AG20443 (cell line): ENCODE data around the gene HSPB9.
"Not testable (repeated sequence)": the region's sequence is repeated elsewhere in the genome, so short reads cannot be mapped to it uniquely, and the experiment has no call there.

ENCODE experiments used
- DNase-seq: peaks from one replicate; pipeline ENCODE4 v3.0.0; 2012; ENCODE audit warnings: low spot score, mixed read lengths

The HSPB9 gene

DNA sequence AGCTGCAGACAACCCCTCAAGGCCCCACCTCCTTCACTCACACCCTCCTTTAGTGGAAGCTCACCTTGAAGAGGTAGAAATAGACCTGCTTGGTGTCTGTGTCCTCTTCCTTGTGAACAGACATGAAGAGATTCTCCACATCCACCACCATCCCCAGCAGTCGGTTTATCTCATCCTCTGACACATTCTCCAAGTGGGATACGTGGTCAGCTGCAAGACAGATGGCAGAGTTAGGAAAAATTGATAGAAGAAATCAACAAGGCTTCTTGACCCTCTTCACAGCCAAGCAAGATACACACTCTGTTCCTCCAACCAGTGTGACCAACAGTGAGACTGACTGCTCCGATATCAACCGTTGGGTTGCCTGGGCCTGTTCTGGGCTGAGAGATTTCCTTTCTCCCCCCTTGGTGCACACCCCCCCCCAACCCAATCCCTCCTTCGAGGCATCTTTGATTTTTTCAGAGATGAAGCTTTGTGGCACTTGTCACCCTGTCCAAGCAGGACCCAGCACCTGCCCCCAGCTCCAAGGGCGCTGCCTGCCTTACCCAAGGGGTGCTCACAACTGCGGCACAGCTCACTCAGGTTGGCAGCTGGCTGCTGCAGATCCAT, 2.3 kb upstream of the HSPB9 start:
- no peak for DNase-seq

GRCh38 chr17:42120770-42121769, 1.5 kb upstream of the HSPB9 start, which contains the start of gene KAT2A:
Gene KAT2A (minus strand): TSS chr17:42121367. CDS start chr17:42121304, 63 bp downstream.
- DNase-seq, result peak; percentile 98

- DNase-seq, result no peak
Observed at GRCh38 chr17:42124256-42124655, 1.7 kb downstream of the HSPB9 start.

DNA sequence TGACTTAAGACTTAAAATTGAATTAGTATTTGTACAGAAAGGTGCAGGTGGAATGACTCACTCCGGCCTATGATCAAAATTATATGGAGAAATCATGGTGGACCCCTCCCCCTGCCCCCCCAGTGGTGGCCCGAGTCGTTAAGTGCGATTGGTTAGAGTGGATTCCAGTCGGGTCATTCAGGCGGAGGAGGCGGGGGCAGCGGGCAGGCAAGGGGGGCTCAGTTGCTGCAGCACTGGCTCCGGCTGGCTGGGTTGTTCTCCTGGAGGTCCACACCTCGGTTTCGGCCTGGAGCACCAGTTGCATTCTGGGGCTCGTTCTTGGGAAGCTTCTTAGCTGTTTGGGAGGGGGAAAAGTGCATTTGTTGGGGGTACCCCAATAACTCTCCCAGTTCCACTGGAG, 3.0 kb downstream of the HSPB9 start:
- no peak for DNase-seq

- no peak for DNase-seq
Observed at GRCh38 chr17:42126836-42127235, 4.2 kb downstream of the HSPB9 start.

- no peak for DNase-seq
Observed at GRCh38 chr17:42127414-42127813, 4.8 kb downstream of the HSPB9 start.

DNA sequence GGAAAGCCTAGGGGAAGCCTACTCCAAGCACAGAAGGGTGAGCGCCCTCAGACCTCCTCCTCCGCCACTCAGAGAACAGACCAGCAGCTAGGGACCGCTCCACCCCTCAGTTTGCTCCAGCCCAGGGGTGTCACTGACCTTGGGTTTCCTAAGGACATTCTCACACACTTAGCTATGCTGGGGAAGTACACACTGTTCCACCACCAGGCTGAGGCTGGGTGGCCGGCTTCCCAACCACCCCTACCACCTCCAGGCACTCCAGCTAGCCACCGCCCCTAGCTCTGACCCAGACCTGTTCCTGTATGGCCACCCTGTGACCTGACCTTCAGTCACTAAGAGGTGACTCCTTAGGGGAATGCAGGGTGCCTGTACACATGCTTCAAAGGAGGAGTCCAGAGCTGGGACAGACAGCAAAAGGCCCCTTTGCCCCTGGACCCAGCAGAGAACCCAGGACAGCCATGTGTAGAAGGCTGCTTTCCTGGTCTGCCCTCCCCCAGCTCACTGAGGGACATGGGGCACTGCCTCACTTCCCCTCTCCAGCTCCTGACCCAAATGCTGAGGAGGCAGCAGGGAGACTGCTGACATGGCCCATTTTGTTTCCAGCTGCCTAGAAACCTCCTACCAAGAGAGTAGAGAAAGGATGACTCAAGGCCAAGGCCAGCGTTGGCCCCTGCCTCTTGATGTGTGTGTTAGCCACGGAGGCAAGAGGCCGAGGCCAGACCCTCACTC, 6.7 kb downstream of the HSPB9 start:
- no peak for DNase-seq

GRCh38 chr17:42130310-42130936, 7.8 kb downstream of the HSPB9 start:
- no peak for DNase-seq

DNA sequence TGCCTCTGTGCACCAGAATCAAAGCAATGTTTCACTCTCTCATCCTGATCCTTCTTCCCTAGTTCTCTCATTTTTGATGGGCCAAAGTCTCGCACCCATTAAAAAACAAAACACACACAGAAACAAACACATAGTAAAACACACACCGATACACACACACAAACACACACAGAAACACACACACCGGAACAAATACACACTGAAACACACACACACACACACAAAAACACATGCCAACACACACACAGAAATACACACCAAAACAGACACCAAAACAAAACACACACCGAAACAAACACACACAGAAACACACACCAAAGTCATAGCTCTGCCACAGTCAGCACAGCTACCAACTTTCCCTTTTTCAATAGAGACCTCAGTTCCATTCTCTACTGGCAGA, 8.6 kb downstream of the HSPB9 start:
- DNase-seq, result no peak

- DNase-seq, result no peak
Observed at GRCh38 chr17:42131981-42132432, 9.4 kb downstream of the HSPB9 start.

GRCh38 chr17:42132941-42133340, 10.3 kb downstream of the HSPB9 start:
- peak; percentile 96 for DNase-seq

DNA sequence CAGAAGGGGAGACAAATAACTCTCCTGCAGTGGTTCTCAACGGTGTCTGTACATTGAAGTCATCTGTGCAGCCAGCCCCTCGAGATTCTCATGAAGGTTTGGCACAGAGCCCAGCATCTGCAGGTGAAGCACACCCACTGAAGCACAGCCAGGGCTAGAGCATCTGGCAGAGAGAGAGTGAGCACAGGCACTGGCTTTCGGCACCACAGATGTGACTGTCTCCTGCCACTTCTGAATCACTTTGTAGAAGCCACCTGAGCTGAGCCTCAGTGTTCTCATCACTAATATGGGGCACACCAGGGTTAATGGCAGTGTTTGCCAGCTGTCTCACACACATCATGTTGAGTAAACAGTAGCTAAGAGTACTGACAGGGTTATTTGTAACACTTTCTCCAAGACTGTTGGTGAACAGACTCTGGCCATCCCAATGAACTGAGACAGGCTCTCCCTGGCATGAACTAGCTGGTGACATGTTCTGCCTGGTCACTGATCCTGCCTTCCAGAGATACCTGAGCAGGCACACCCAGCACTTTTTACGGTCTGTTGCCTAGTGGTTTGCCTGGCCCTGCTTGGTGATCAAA, 10.9 kb downstream of the HSPB9 start:
- DNase-seq, result no peak

DNA sequence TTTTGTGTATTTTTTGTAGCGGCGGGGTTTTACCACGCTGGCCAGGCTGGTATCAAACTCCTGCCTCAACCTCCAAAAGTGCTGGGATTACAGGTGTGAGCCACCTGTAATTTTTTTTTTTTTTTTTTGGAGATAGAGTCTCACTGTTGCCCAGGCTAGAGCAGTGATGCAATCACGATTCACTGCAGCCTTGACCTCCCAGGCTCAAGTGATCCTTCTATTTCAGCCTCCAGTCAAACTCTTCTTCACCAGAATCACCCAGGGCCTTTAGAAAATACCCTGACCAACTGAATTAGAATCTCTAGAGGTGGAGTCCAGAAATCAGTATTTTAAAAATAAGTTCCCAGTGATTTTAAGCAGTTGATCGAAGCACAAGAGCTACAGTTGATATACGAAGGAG, 12.5 kb downstream of the HSPB9 start:
- DNase-seq, result no peak

DNA sequence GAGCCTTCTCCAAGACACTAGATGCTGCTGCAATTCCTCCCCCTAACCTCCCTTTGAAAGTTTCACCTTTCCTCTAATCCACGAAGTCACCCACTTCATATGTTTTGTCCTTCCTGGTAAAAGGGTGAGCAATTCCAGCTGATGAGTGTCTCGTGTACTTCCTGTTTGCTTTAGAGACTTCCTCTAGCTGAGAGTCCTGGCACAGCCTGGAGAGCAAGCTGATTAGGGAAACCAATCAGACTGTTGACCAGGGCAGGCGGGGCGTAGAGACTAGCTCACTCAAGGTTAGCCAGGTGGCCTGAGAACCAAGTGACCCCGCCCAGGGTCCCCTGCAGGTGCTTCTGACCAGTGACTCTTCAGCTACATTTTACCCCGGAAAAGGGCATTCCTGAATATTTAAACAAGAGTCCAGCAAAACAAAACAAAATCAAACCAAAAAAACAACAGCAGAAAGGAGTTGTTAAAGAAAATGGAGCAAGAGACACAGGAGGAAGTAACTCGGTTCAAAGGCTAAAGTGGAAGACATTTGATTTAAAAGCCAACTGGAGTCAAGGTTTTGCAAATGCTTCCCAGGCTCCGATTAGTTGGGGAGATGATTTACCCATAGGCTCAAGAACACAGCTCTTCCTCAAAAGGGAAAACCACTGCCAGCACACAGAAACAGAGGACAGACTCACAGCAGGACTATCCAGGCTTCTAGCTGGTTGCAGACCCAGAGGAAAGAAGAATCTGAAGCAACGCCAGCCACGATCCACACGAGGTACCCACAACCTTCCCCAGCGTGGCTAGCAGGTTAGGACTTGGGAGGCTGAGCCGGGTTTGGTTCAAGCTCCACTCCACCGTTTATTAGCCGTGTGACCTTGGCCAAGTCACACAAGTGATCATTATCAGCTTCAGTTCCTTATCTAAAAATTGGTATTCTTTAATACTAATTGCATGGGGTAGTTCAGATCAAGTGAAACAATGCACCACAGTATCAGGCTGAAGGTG, 13.4 kb downstream of the HSPB9 start:
- no peak for DNase-seq

DNA sequence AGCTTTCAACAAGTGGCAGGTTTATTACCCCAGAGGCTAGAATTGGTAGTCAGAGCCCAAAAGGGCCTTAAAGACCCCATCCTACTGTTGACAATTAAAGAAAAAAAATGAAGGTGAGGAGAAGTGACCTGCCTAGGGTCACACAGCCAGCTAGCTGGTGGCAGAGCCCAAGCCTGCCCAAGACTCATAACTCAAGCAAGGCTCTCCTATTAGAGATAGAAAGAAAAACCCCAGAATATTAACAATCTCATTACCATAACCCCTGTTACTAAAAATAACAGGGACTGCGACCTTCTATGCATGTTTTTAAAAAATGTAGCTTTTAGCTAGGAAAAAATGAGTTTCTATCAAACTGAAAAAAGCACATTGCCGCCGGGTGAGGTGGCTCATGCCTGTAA, 14.0 kb downstream of the HSPB9 start:
- DNase-seq, result no peak

GRCh38 chr17:42138749-42139492, 16.3 kb downstream of the HSPB9 start:
- no peak for DNase-seq

GRCh38 chr17:42140690-42141089, 18.1 kb downstream of the HSPB9 start:
- DNase-seq, result not testable (repeated sequence)

DNA sequence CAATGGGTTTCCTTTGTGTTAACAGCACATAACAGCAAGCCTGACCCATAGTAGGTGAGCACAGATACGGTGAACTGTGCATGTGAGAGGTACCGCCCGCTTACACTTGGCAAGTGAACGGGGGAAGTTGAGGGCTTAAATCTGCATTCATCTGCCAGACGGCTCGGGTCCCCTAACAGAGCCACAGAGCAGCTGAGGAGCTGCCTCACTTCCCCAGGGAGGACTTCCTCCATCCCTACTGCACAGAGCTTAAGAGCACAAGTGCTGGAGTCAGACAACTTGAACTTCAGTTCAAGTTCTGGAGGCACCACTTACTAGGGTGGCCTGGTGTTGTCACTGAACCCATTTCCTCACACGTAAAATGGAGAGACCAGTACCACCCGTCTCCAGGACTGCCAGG, 18.8 kb downstream of the HSPB9 start:
- DNase-seq, result no peak

GRCh38 chr17:42142371-42142896, 19.8 kb downstream of the HSPB9 start:
- DNase-seq, result peak; percentile 84
